Endothelial cell of umbilical vein (primary cell): ENCODE measurements around the gene LRRC31. TPM values are rescaled to one million over a fixed set of nuclear protein-coding genes. Genes with fewer than 3 reads are reported as not detected.

Source experiments
- BruUV-seq: library from RNA; stranded (reverse); fragments of 400-500 nt; replicated peaks from 2 replicates; lab custom pipeline; 2021; lab: Mats Ljungman, UMichigan
- CTCF ChIA-PET: fragments of 300-600, 350-600 bp; sonication (Branson Sonifier 250); formaldehyde crosslinking; loops from one replicate; lab custom pipeline; 2021; ENCODE audit warnings: antibody characterized with exemption, inconsistent platforms; lab: Charles Lee
- POLR2A ChIA-PET: fragments of 300-600, 350-600 bp; sonication (Branson Sonifier 250); formaldehyde crosslinking; loops from one replicate; lab custom pipeline; 2021; ENCODE audit warnings: antibody characterized with exemption, inconsistent platforms; lab: Charles Lee
- DNase-seq: peaks from one replicate; pipeline ENCODE4 v3.0.0-alpha.2; 2011; ENCODE audit warnings: low read depth, low spot score
- FAIRE-seq: peaks from 2 replicates; lab custom pipeline; 2011; peaks lifted over from hg19 to GRCh38; lab: Jason Lieb, UNC
- H2AFZ ChIP-seq: 2 replicates; pipeline ENCODE4 v1.6.0; 2012; ENCODE audit warnings: low read depth, low read length, control low read depth, inconsistent platforms
- H3K27ac ChIP-seq: 2 replicates; pipeline ENCODE4 v1.5.1; 2011; ENCODE audit warnings: low read depth, mild to moderate bottlenecking, control low read depth, low read length, moderate library complexity; ENCODE audit not compliant: insufficient read depth
- H3K27me3 ChIP-seq, 2 experiments: 2 replicates each; pipeline versions ENCODE4 v1.6.0 to v1.6.1; 2011; ENCODE audit warnings: low read length in 2 of 2, mixed read lengths in 1 of 2; ENCODE audit not compliant: control insufficient read depth in 2 of 2, insufficient read depth in 2 of 2
- H3K36me3 ChIP-seq, 2 experiments: 2 replicates in 1 of 2; 3 replicates in 1 of 2; pipeline ENCODE4 v1.5.1; 2011; ENCODE audit warnings: low read length in 2 of 2, mild to moderate bottlenecking in 1 of 2, moderate library complexity in 1 of 2; ENCODE audit not compliant: control insufficient read depth in 2 of 2, insufficient read depth in 2 of 2; ENCODE audit errors: extremely low read depth in 1 of 2
- H3K4me1 ChIP-seq: 3 replicates; pipeline ENCODE4 v1.5.1; 2011; ENCODE audit warnings: mild to moderate bottlenecking, low read length; ENCODE audit not compliant: control insufficient read depth, insufficient read depth; ENCODE audit errors: extremely low read depth
- H3K4me2 ChIP-seq: 2 replicates; pipeline ENCODE4 v1.6.1; 2011; ENCODE audit warnings: low read length, control low read depth, mixed read lengths; ENCODE audit not compliant: insufficient read depth
- H3K4me3 ChIP-seq, 3 experiments: fragments of 200-600 bp in 1 of 3; sonication (generic), shearing (Covaris generic) in 1 of 3; replicated peaks in 1 of 3; 2 replicates each; pipeline ENCODE4 v1.5.1; 2011 to 2016; ENCODE audit warnings: control low read depth in 3 of 3, low read length in 3 of 3, mild to moderate bottlenecking in 2 of 3, inconsistent platforms in 1 of 3, low read depth in 1 of 3, moderate library complexity in 1 of 3; ENCODE audit not compliant: insufficient read depth in 1 of 3
- H3K79me2 ChIP-seq: 2 replicates; pipeline ENCODE4 v1.6.0; 2012; ENCODE audit warnings: low read length, inconsistent platforms; ENCODE audit not compliant: control insufficient read depth, insufficient read depth
- H3K9ac ChIP-seq: replicated peaks from 2 replicates; pipeline ENCODE3; 2011; ENCODE audit warnings: low read length, control low read depth; ENCODE audit not compliant: insufficient read depth; ENCODE audit errors: extremely low read depth
- H3K9me1 ChIP-seq: replicated peaks from 3 replicates; pipeline ENCODE4 v1.6.0; 2011; ENCODE audit warnings: mild to moderate bottlenecking, low read length; ENCODE audit not compliant: control insufficient read depth, insufficient read depth; ENCODE audit errors: extremely low read depth
- H3K9me3 ChIP-seq: replicated peaks from 2 replicates; pipeline ENCODE4 v1.5.1; 2012; ENCODE audit warnings: low read length, inconsistent platforms; ENCODE audit not compliant: control insufficient read depth, insufficient read depth
- H4K20me1 ChIP-seq: replicated peaks from 2 replicates; pipeline ENCODE3; 2011; ENCODE audit warnings: mild to moderate bottlenecking, low read length; ENCODE audit not compliant: control insufficient read depth, insufficient read depth; ENCODE audit errors: extremely low read depth
- EZH2 ChIP-seq: IDR thresholded peaks from 2 replicates; pipeline ENCODE4 v1.6.1; 2012; ENCODE audit warnings: borderline replicate concordance, low read depth, mild to moderate bottlenecking, moderate library complexity, low read length, inconsistent platforms; ENCODE audit not compliant: severe bottlenecking
- FOS ChIP-seq: IDR thresholded peaks from 2 replicates; pipeline ENCODE4 v1.6.1; 2011; ENCODE audit warnings: mild to moderate bottlenecking, low read length, moderate library complexity, borderline replicate concordance; ENCODE audit not compliant: insufficient read depth
- GATA2 ChIP-seq: IDR thresholded peaks from 2 replicates; pipeline ENCODE4 v1.7.0; 2011; ENCODE audit warnings: low read depth, mild to moderate bottlenecking, moderate library complexity, mixed read lengths, low read length; ENCODE audit not compliant: insufficient read length, insufficient read depth
- JUN ChIP-seq: IDR thresholded peaks from 2 replicates; pipeline ENCODE4 v1.6.1; 2011; ENCODE audit warnings: borderline replicate concordance, low read depth; ENCODE audit not compliant: insufficient read length, insufficient read depth
- MAX ChIP-seq: IDR thresholded peaks from 2 replicates; pipeline ENCODE4 v1.6.1; 2011; ENCODE audit not compliant: insufficient read depth, insufficient read length
- MYC ChIP-seq: IDR thresholded peaks from one replicate; pipeline ENCODE4 v1.6.1; 2011; ENCODE audit warnings: mild to moderate bottlenecking, low read depth, low read length
- POLR2A ChIP-seq: IDR thresholded peaks from 2 replicates; pipeline ENCODE4 v1.6.1; 2012; ENCODE audit warnings: low read depth, mild to moderate bottlenecking, control low read depth, low read length
- POLR2AphosphoS5 ChIP-seq: IDR thresholded peaks from 2 replicates; pipeline ENCODE4 v1.6.1; 2012; ENCODE audit warnings: low read depth, mild to moderate bottlenecking, control low read depth, low read length, moderate library complexity; ENCODE audit not compliant: insufficient read depth
- dilution Hi-C: fragments of 300-500 bp; cut with MboI; formaldehyde crosslinking; loops from one replicate; pipeline ENCODE4 v1.15.0; 2019; ENCODE audit warnings: low sequenced_read_pairs; ENCODE audit not compliant: extremely low pct_ligation_motif_present
- intact Hi-C: fragments of 100-400 bp; cut with micrococcal nuclease; formaldehyde crosslinking; loops from one replicate; pipeline ENCODE4 v1.10.0; 2022
- polyA plus RNA-seq, 4 experiments: library from polyadenylated mRNA; depleted of rRNA in 3 of 4; stranded (reverse) in 3 of 4; unstranded in 1 of 4; fragments of >200 nt; gene quantifications; 2 replicates each; pipeline versions ENCODE4 v1.2.1 to v1.2.3, GENCODE V29; 2011 to 2012; ENCODE audit warnings: missing spikeins in 1 of 4
- total RNA-seq: library from RNA; stranded (reverse); gene quantifications from 2 replicates; pipeline ENCODE4 v1.2.3, GENCODE V29; 2021
- TF ChIP-seq, protein P1 (sequence below), 2 donors: IDR thresholded peaks; 1 replicate in 1 of 2; 2 replicates in 1 of 2; pipeline ENCODE4 v1.5.1; 2011; ENCODE audit warnings: low read length in 2 of 2, mild to moderate bottlenecking in 2 of 2, moderate library complexity in 2 of 2, control low read depth in 1 of 2, inconsistent platforms in 1 of 2, low read depth in 1 of 2; ENCODE audit not compliant: insufficient read depth in 1 of 2; ENCODE audit errors: extremely low read depth in 1 of 2

Gene LRRC31
- total and polyA plus RNA-seq, 2 donors (not counting 3 experiments of a cell fraction or from before 2014, with no cell fraction given), result not detected

DNA sequence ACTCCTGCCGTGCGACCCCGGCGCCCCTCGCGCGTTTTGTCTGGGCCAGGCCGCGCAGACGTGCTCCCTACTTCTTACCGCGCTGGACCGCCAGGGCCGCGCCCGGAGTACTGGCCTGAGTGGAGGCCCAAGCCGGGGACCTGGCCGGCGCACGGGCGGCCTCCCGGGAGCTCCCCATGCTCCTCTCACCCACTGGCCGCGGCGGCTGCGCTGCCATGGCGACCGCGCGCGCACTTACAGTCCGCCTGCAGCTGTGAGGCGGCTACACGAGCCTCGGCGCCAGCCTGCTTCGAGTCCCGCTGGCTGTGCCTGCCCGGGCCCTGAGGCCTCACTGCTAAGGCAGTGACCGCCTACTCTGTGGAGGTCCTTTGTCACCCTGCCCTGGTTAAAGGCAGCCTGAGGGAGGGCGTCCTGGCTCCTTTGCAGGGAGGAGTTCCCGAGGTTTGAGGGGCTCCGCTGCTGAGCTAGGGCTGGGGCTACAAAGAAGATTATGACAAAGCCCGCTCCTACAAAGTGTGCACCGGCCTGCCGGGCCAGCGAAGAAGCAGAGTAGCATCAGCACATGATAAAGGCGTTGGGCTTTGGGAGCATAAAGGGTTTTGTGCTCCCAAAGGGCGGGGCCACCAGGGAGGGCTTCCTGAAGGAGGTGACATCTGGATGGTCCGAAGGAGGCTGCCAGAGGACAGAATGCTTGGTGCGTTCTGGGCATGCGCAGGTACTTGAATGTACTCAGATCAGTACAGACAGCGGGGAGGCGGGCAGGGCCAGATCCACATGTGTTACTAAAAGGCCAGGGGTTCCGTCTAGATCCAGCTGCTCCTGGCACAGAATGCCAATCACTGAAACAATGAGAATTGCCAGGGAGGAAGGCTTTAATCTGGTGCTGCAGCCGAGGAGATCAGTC, 57.2 kb downstream of the LRRC31 start, which contains the start of the genes LRRC34 and LRRIQ4:
TSS of gene LRRC34 (minus strand) at position 573 of the 904 bp plus-strand sequence. CDS start at position 217, 356 bp downstream.
TSS of gene LRRIQ4 (plus strand) at position 539 of the 904 bp plus-strand sequence. CDS start 9,052 bp downstream, outside the sequence.
- DNase-seq (peak; percentile 77), FAIRE-seq (peak; percentile 59)
- dilution Hi-C loops (no loop called here), intact Hi-C loops (loop anchor here (1.0 to 2.0 kb wide), 2 partner anchors 40 to 154 kb away; partner anchors contain the start of genes MYNN and SEC62)
- Histone ChIP-seq H3K4me2 (peak within 1 kb of the TSS; percentile 74), H3K79me2 (no peaks in the 10 kb centered on the region), H3K27ac (no peak within 1 kb of the TSS), H3K4me1 (peaks cover 15% of the 10 kb centered on the region), H3K9me3 (peaks cover 4% of the 10 kb centered on the region), H3K9me1 (no peaks in the 10 kb centered on the region), H3K27me3 (no peaks in the 10 kb centered on the region), H2AFZ (peak within 1 kb of the TSS; percentile 95), H3K9ac (peak within 1 kb of the TSS; percentile 22), H4K20me1 (no peaks in the 10 kb centered on the region), H3K4me3 (peak within 1 kb of the TSS; percentile 11 to 48 (median 44)), H3K36me3 (no peaks in the 10 kb centered on the region)
- ChIA-PET POLR2A (interaction anchor here (0.9 kb wide), 1 partner anchor 43 kb away, joined by 3 read pairs; the partner anchor contains the start of gene ACTRT3), CTCF (interaction anchor here (1.3 kb wide), 1 partner anchor 13 kb away, joined by 3 read pairs; no protein-coding TSS in a partner anchor)
- BruUV-seq, result no TSS peak
- TF ChIP-seq POLR2A, result no peak
- TF ChIP-seq, protein P1, sequence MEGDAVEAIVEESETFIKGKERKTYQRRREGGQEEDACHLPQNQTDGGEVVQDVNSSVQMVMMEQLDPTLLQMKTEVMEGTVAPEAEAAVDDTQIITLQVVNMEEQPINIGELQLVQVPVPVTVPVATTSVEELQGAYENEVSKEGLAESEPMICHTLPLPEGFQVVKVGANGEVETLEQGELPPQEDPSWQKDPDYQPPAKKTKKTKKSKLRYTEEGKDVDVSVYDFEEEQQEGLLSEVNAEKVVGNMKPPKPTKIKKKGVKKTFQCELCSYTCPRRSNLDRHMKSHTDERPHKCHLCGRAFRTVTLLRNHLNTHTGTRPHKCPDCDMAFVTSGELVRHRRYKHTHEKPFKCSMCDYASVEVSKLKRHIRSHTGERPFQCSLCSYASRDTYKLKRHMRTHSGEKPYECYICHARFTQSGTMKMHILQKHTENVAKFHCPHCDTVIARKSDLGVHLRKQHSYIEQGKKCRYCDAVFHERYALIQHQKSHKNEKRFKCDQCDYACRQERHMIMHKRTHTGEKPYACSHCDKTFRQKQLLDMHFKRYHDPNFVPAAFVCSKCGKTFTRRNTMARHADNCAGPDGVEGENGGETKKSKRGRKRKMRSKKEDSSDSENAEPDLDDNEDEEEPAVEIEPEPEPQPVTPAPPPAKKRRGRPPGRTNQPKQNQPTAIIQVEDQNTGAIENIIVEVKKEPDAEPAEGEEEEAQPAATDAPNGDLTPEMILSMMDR (IDR thresholded peaks at IDR 0.05; ENCODE audit: extremely low read depth in 1 of 2, insufficient read depth in 1 of 2, low read depth in 1 of 2, low read length in 2 of 2), result no peak
- no peak for TF ChIP-seq JUN
- no peak for TF ChIP-seq POLR2AphosphoS5
- no peak for TF ChIP-seq FOS
- TF ChIP-seq GATA2, result no peak
- no peak for TF ChIP-seq MAX
- TF ChIP-seq MYC, result no peak
- TF ChIP-seq EZH2, result no peak
